K562 (cell line): ENCODE results near the gene IGSF21. TPM values are rescaled to one million over a fixed set of nuclear protein-coding genes. Genes with fewer than 3 reads are reported as not detected.

Source experiments
- ATAC-seq: fragments of 200-7000 bp; cut with Tn5 transposase; 3 replicates; pipeline ENCODE4 v1.9.1; 2020; ENCODE audit warnings: moderate library complexity
- BruUV-seq: library from RNA; stranded (reverse); fragments of 400-500 nt; replicated peaks from 2 replicates; lab custom pipeline; 2021; lab: Mats Ljungman, UMichigan
- CTCF ChIA-PET: fragments of 300-600 bp; formaldehyde crosslinking; extraction: SDS; loops from one replicate; lab custom pipeline; 2021; ENCODE audit warnings: low intra/inter-chr PET ratio; lab: Yijun Ruan, JAX
- POLR2A ChIA-PET: fragments of 300-600, 350-650 bp; sonication (Branson Sonifier 250); formaldehyde crosslinking; extraction: SDS; loops from one replicate; lab custom pipeline; 2021; ENCODE audit warnings: antibody characterized with exemption, inconsistent platforms; lab: Yijun Ruan, JAX
- DNase-seq, 4 experiments: peaks; one replicate each; pipeline versions ENCODE4 v3.0.0 to v3.0.0-alpha.2; 2011 to 2018; ENCODE audit warnings: low spot score in 3 of 4, mixed read lengths in 3 of 4; ENCODE audit errors: extremely low read depth in 1 of 4
- FAIRE-seq: peaks from 2 replicates; lab custom pipeline; 2011; peaks lifted over from hg19 to GRCh38; lab: Jason Lieb, UNC
- H2AFZ ChIP-seq: 2 replicates; pipeline ENCODE4 v1.6.0; 2011; ENCODE audit warnings: low read depth, low read length, control low read depth, inconsistent platforms
- H3K27ac ChIP-seq: fragments of 200-600 bp; 3 replicates; pipeline ENCODE4 v1.8.0; 2011; ENCODE audit warnings: low read depth, mild to moderate bottlenecking, control low read depth, inconsistent platforms, low read length, moderate library complexity, mixed read lengths; ENCODE audit errors: extremely low read depth
- H3K27me3 ChIP-seq, 2 experiments: fragments of 300-600 bp in 1 of 2; 2 replicates in 1 of 2; 3 replicates in 1 of 2; pipeline versions ENCODE4 v1.6.0 to v1.8.0; 2011; ENCODE audit warnings: inconsistent platforms in 2 of 2, low read length in 2 of 2, mild to moderate bottlenecking in 1 of 2, mixed read lengths in 1 of 2, moderate library complexity in 1 of 2; ENCODE audit not compliant: control insufficient read depth in 2 of 2, insufficient read depth in 2 of 2
- H3K36me3 ChIP-seq: fragments of 300-600 bp; 3 replicates; pipeline ENCODE4 v1.8.0; 2011; ENCODE audit warnings: mild to moderate bottlenecking, low read length, inconsistent platforms; ENCODE audit not compliant: control insufficient read depth, insufficient read depth
- H3K4me1 ChIP-seq, 2 experiments: fragments of 200-600 bp in 1 of 2; replicated peaks in 1 of 2; 2 replicates in 1 of 2; 3 replicates in 1 of 2; pipeline versions ENCODE4 v1.5.1 to v1.8.0; 2011; ENCODE audit warnings: inconsistent platforms in 2 of 2, low read length in 2 of 2, mild to moderate bottlenecking in 1 of 2, mixed read lengths in 1 of 2, moderate library complexity in 1 of 2; ENCODE audit not compliant: control insufficient read depth in 2 of 2, insufficient read depth in 2 of 2
- H3K4me2 ChIP-seq: 2 replicates; pipeline ENCODE4 v1.6.1; 2011; ENCODE audit warnings: low read length, control low read depth, inconsistent platforms, mixed read lengths; ENCODE audit not compliant: insufficient read depth
- H3K4me3 ChIP-seq: fragments of 200-600 bp; sonication (generic), shearing (Covaris generic); 2 replicates; pipeline ENCODE4 v1.5.1; 2016; ENCODE audit warnings: control low read depth, inconsistent platforms
- H3K79me2 ChIP-seq: fragments of 200-600 bp; 3 replicates; pipeline ENCODE4 v1.8.0; 2011; ENCODE audit warnings: low read length, inconsistent platforms; ENCODE audit not compliant: control insufficient read depth, insufficient read depth
- H3K9ac ChIP-seq, 2 experiments: 2 replicates each; pipeline versions ENCODE4 v1.6.0 to v1.6.1; 2011; ENCODE audit warnings: low read depth in 2 of 2, low read length in 2 of 2, control low read depth in 1 of 2, inconsistent platforms in 1 of 2, mild to moderate bottlenecking in 1 of 2, mixed read lengths in 1 of 2; ENCODE audit not compliant: insufficient read depth in 1 of 2
- H3K9me1 ChIP-seq: one replicate; pipeline ENCODE4 v1.6.0; 2011; ENCODE audit warnings: inconsistent platforms, mild to moderate bottlenecking, low read length, moderate library complexity; ENCODE audit not compliant: control insufficient read depth, insufficient read depth
- H3K9me3 ChIP-seq: replicated peaks from 2 replicates; pipeline ENCODE4 v1.5.1; 2011; ENCODE audit warnings: low read depth, low read length, inconsistent platforms; ENCODE audit not compliant: control insufficient read depth, insufficient read depth
- H4K20me1 ChIP-seq: replicated peaks from 2 replicates; pipeline ENCODE4 v1.6.1; 2011; ENCODE audit warnings: low read length, inconsistent platforms, mixed read lengths; ENCODE audit not compliant: control insufficient read depth, insufficient read depth
- BRF1 ChIP-seq: IDR thresholded peaks from 3 replicates; pipeline ENCODE4 v1.6.1; 2011; ENCODE audit warnings: borderline replicate concordance, mild to moderate bottlenecking; ENCODE audit not compliant: insufficient read length; ENCODE audit errors: extremely low read depth
- CAMTA2 ChIP-seq: fragments of 250-450 bp; sonication (Bioruptor Pico); conservative IDR thresholded peaks from 2 replicates; pipeline ENCODE4 v1.5.1; 2022
- CREB3 ChIP-seq: fragments of 450-650 bp; conservative IDR thresholded peaks from 2 replicates; pipeline ENCODE4 v1.6.1; 2016; ENCODE audit warnings: missing genetic modification characterization, low read depth, mild to moderate bottlenecking, missing compliant biosample characterization, moderate library complexity
- EZH2 ChIP-seq: IDR thresholded peaks from 2 replicates; pipeline ENCODE4 v1.6.1; 2012; ENCODE audit warnings: low read depth, mild to moderate bottlenecking, inconsistent platforms, low read length, borderline replicate concordance
- HBP1 ChIP-seq: fragments of 450-650 bp; formaldehyde crosslinking; IDR thresholded peaks from 2 replicates; pipeline ENCODE4 v1.4.0; 2022; ENCODE audit warnings: missing genetic modification characterization
- HNRNPL ChIP-seq: fragments of 200-400 bp; formaldehyde crosslinking; IDR thresholded peaks from 2 replicates; pipeline ENCODE4 v1.6.1; 2017; ENCODE audit warnings: low read depth, mild to moderate bottlenecking, low read length
- L3MBTL2 ChIP-seq: fragments of 450-650 bp; IDR thresholded peaks from 2 replicates; pipeline ENCODE4 v1.6.1; 2016; ENCODE audit warnings: mild to moderate bottlenecking, moderate library complexity
- NR4A1 ChIP-seq, 2 experiments: fragments of 250-450 bp in 1 of 2; fragments of 450-650 bp in 1 of 2; sonication (Bioruptor Pico) in 1 of 2; IDR thresholded peaks; 2 replicates each; pipeline versions ENCODE4 v1.4.0 to v1.6.1; 2016 to 2020; ENCODE audit warnings: mild to moderate bottlenecking in 2 of 2, missing compliant biosample characterization in 1 of 2, missing genetic modification characterization in 1 of 2, moderate library complexity in 1 of 2
- RBM34 ChIP-seq: fragments of 200-400 bp; formaldehyde crosslinking; IDR thresholded peaks from 2 replicates; pipeline ENCODE4 v1.6.1; 2018; ENCODE audit warnings: low read length, borderline replicate concordance; ENCODE audit not compliant: insufficient read depth
- RFX1 ChIP-seq: fragments of 450-650 bp; IDR thresholded peaks from 2 replicates; pipeline ENCODE4 v1.6.1; 2016; ENCODE audit warnings: mild to moderate bottlenecking, moderate library complexity
- STAG1 ChIP-seq: sonication (generic); formaldehyde crosslinking; IDR thresholded peaks from 2 replicates; pipeline ENCODE4 v1.5.0; 2020; ENCODE audit warnings: missing genetic modification reagents, borderline replicate concordance
- TSC22D4 ChIP-seq: fragments of 450-650 bp; IDR thresholded peaks from 2 replicates; pipeline ENCODE4 v1.6.1; 2016; ENCODE audit warnings: missing genetic modification characterization, missing biosample characterization, control low read depth
- ZEB2 ChIP-seq: fragments of 450-650 bp; IDR thresholded peaks from 2 replicates; pipeline ENCODE4 v1.6.1; 2016
- ZHX1 ChIP-seq: fragments of 150-350 bp; conservative IDR thresholded peaks from 2 replicates; pipeline ENCODE4 v1.6.1; 2014; ENCODE audit warnings: low read length
- ZNF507 ChIP-seq: conservative IDR thresholded peaks from 2 replicates; pipeline ENCODE4 v1.6.1; 2017; ENCODE audit warnings: missing genetic modification characterization, missing compliant biosample characterization
- ZNF717 ChIP-seq: fragments of 250-450 bp; sonication (Bioruptor Pico); IDR thresholded peaks from 2 replicates; pipeline ENCODE4 v1.5.0; 2021
- WGBS: fragments of 100-300 bp; shearing (Covaris generic); methylation state at CpG from one replicate; pipeline ENCODE4 v1.1.6; 2016; ENCODE audit warnings: low coverage, mixed read lengths; ENCODE audit not compliant: insufficient coverage; ENCODE audit errors: missing lambda C conversion rate; 5-methylcytosine and 5-hydroxymethylcytosine counted together
- in situ Hi-C: fragments of 300-500 bp; cut with MboI; formaldehyde crosslinking; loops from 4 replicates; pipeline ENCODE4 v1.15.0; 2018; ENCODE audit warnings: inconsistent platforms, mixed read lengths
- intact Hi-C: fragments of 100-400 bp; cut with micrococcal nuclease; formaldehyde crosslinking; loops from 2 replicates; pipeline ENCODE4 v1.14.2; 2022
- polyA plus RNA-seq, 8 experiments: library from polyadenylated mRNA; depleted of rRNA in 4 of 8; stranded (reverse) in 5 of 8; unstranded in 3 of 8; fragments of >200 nt; fragmentation: Nextera tagmentation in 2 of 8; fragmentation: Illumina TruSeq in 1 of 8; extraction: Ambion mirVana in 2 of 8; extraction: Trizol in 1 of 8; gene quantifications; 2 replicates each; pipeline versions ENCODE4 v1.2.1 to v1.2.3, GENCODE V29; 2011 to 2014; ENCODE audit warnings: inconsistent platforms in 1 of 8, missing spikeins in 1 of 8
- total RNA-seq, 7 experiments: library from RNA; depleted of rRNA in 6 of 7; stranded (reverse); fragments of >200 nt in 6 of 7; fragmentation: Illumina TruSeq in 2 of 7; extraction: Trizol in 2 of 7; gene quantifications; 2 replicates each; pipeline versions ENCODE4 v1.2.1 to v1.2.3, GENCODE V29; 2011 to 2021; ENCODE audit warnings: low replicate concordance in 1 of 7

The IGSF21 gene
- total and polyA plus RNA-seq, 9 of the 15 experiments (the other 6 are each of a cell fraction or from before 2014, with no cell fraction given): not detected

GRCh38 chr1:18261891-18262290 is 154.3 kb downstream of the IGSF21 start:
- peaks cover 0 to 8% of the 10 kb centered on the region in 2 experiments; a peak in 1 of 5 replicates for H3K27me3 ChIP-seq
- no peaks in the 10 kb centered on the region for H3K9me3 ChIP-seq
- no peak overlapping the region for H3K4me2 ChIP-seq
- H3K27ac ChIP-seq: no peak overlapping the region
- in situ Hi-C loops: no loop called here
- no peaks in the 10 kb centered on the region for H3K9me1 ChIP-seq
- FAIRE-seq (no peak), DNase-seq (no peak), ATAC-seq (no peak)
- BruUV-seq: no TSS peak
- no peak overlapping the region for H3K9ac ChIP-seq
- H3K79me2 ChIP-seq: no peaks in the 10 kb centered on the region
- no peaks in the 10 kb centered on the region for H3K4me1 ChIP-seq
- intact Hi-C loops: no loop called here
- no peak overlapping the region for H2AFZ ChIP-seq
- CTCF ChIA-PET: no interaction called here
- H3K36me3 ChIP-seq: no peaks in the 10 kb centered on the region
- POLR2A ChIA-PET: no interaction called here
- 0% methylated on average over 4 of the region's 4 CpGs for WGBS
- H3K4me3 ChIP-seq: no peak overlapping the region
- H4K20me1 ChIP-seq: peaks cover 8% of the 10 kb centered on the region; the same call in 1 of the 2 replicates
- TF ChIP-seq ZEB2 (no peak), HBP1 (CRISPR knock-in tag) (no peak), EZH2 (no peak), STAG1 (CRISPR knock-in tag) (no peak), RFX1 (no peak), CREB3 (tag) (no peak), ZHX1 (no peak), CAMTA2 (CRISPR knock-in tag) (no peak), L3MBTL2 (no peak), BRF1 (no peak), ZNF507 (tag) (no peak), RBM34 (no peak), ZNF717 (CRISPR knock-in tag) (no peak), HNRNPL (no peak), NR4A1 (CRISPR knock-in tag; IDR thresholded peaks at IDR 0.05) (no peak), NR4A1 (tag; IDR thresholded peaks at IDR 0.05) (no peak), TSC22D4 (tag) (no peak)
